Measurements from ENCODE around the gene HS6ST3. TPM values are rescaled to one million over a fixed set of nuclear protein-coding genes. Genes with fewer than 3 reads are reported as not detected.

HS6ST3 gene
- total and polyA plus RNA-seq, 12 donors: 2.1 to 27.1 (median 6.2) TPM

GRCh38 chr13:96499656-96500055, 409.7 kb downstream of the HS6ST3 start:
- Histone ChIP-seq H3K9me3 (replicated peaks in 1 of 3) (no peaks in the 10 kb centered on the region), H3K36me3 (replicated peaks in 1 of 2) (no peaks in the 10 kb centered on the region), H3K4me1 (replicated peaks in 1 of 2) (no peaks in the 10 kb centered on the region), H3K27ac (no peak overlapping the region), H3K27me3 (no peaks in the 10 kb centered on the region), H3K4me3 (no peak overlapping the region)
- 81 to 94% (median 90%) methylated on average over 5 of the region's 5 CpGs for WGBS, 4 donors
- TF ChIP-seq POLR2A (IDR thresholded peaks at IDR 0.05): no peak
- no peak for TF ChIP-seq CTCF (IDR thresholded peaks at IDR 0.05)
- DNase-seq: no peak
- intact Hi-C loops (cut with DNase I): no loop called here

GRCh38 chr13:96500953-96501352, 411.0 kb downstream of the HS6ST3 start:
- intact Hi-C loops (cut with DNase I): no loop called here
- no peaks in the 10 kb centered on the region for H3K9me3 ChIP-seq (replicated peaks in 1 of 3)
- WGBS, 4 donors: 44 to 83% (median 79%) methylated on average over 1 of the region's 1 CpG
- H3K36me3 ChIP-seq (replicated peaks in 1 of 2): no peaks in the 10 kb centered on the region
- no peak for DNase-seq
- no peak for TF ChIP-seq POLR2A (IDR thresholded peaks at IDR 0.05)
- no peak for TF ChIP-seq CTCF (IDR thresholded peaks at IDR 0.05)
- H3K27ac ChIP-seq: no peak overlapping the region
- no peaks in the 10 kb centered on the region for H3K27me3 ChIP-seq
- H3K4me3 ChIP-seq: no peak overlapping the region
- no peaks in the 10 kb centered on the region for H3K4me1 ChIP-seq (replicated peaks in 1 of 2)

DNA sequence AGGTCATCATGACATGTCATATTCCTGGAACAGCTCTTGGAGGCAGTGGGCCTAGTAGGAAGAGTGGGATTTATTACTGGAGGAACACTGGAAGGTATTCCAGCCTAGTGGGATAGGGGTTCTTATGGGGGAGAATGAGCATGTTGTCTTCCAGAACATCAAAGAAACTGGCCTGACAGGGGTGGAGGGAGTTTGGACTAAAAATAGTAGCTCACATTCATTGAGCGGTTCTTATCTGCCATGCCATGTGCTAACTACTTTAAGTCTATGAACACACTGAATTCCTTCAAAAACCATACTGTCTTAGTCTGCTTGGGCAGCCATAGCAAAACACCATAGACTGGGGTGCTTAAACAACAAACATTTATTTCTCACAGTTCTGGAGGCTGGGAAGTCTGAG, 413.6 kb downstream of the HS6ST3 start:
- Histone ChIP-seq H3K4me3 (no peak overlapping the region), H3K36me3 (replicated peaks in 1 of 2) (no peaks in the 10 kb centered on the region), H3K4me1 (replicated peaks in 1 of 2) (no peaks in the 10 kb centered on the region), H3K27ac (no peak overlapping the region), H3K27me3 (no peaks in the 10 kb centered on the region), H3K9me3 (replicated peaks in 1 of 3) (no peaks in the 10 kb centered on the region)
- no peak for DNase-seq
- TF ChIP-seq POLR2A (IDR thresholded peaks at IDR 0.05) (no peak), CTCF (IDR thresholded peaks at IDR 0.05) (no peak)
- WGBS, 4 donors: 79 to 100% (median 95%) methylated on average over 1 of the region's 1 CpG
- intact Hi-C loops (cut with DNase I): no loop called here

DNA sequence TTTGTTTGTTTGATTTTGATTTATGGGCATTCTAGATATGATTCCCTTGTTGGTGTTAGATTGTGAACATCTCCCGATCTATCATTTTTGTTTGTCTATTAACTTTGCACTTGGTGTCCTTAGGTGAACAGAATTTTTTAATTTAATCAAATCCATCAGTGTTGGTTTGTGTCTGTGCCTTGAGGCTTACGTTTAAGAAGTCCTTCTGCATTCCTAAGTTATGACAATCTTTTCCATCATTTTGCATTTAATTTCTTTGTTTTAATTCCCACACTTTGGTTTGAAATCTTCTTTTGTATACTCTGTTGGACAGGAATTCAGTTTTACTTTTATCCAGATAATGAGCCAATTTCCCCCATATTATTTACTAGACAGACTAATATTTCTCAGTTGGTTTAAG, 421.7 kb downstream of the HS6ST3 start:
- no peak for DNase-seq
- no peaks in the 10 kb centered on the region for H3K36me3 ChIP-seq (replicated peaks in 1 of 2)
- H3K27ac ChIP-seq: no peak overlapping the region
- TF ChIP-seq CTCF (IDR thresholded peaks at IDR 0.05) (no peak), POLR2A (IDR thresholded peaks at IDR 0.05) (no peak)
- intact Hi-C loops (cut with DNase I): no loop called here
- H3K4me3 ChIP-seq: no peak overlapping the region
- H3K4me1 ChIP-seq (replicated peaks in 1 of 2): peaks cover 0 to 17% of the 10 kb centered on the region in 2 donors
- H3K9me3 ChIP-seq (replicated peaks in 1 of 3): no peaks in the 10 kb centered on the region
- no peaks in the 10 kb centered on the region for H3K27me3 ChIP-seq
- 67 to 75% (median 71%) methylated on average over 2 of the region's 2 CpGs for WGBS, 4 donors

Measured in adrenal gland (tissue), 12 donors.